GM13976 (cell line): ENCODE measurements around the gene KCTD5.

ENCODE experiments used
- DNase-seq: peaks from one replicate; pipeline ENCODE4 v3.0.0; 2012; ENCODE audit warnings: low spot score
- CTCF ChIP-seq: IDR thresholded peaks from 2 replicates; pipeline ENCODE4 v1.5.1; 2012; ENCODE audit warnings: borderline replicate concordance, mild to moderate bottlenecking; ENCODE audit not compliant: insufficient read depth; ENCODE audit errors: extremely low read depth, missing control alignments, control extremely low read depth
- in situ Hi-C: fragments of 300-500 bp; cut with MboI; formaldehyde crosslinking; loops from one replicate; pipeline ENCODE4 v1.12.0; 2022; ENCODE audit warnings: low sequenced_read_pairs, mixed read lengths, inconsistent platforms; ENCODE audit not compliant: unreplicated experiment

Gene KCTD5

GRCh38 chr16:2740476-2740875 is 58.2 kb downstream of the KCTD5 start:
- no peak for TF ChIP-seq CTCF

GRCh38 chr16:2741168-2741567 is 58.8 kb downstream of the KCTD5 start:
- DNase-seq, result no peak
- in situ Hi-C loops, result no loop called here
- TF ChIP-seq CTCF, result no peak

More at GRCh38 chr16:2740476-2740875, 58.2 kb downstream of the KCTD5 start:
- in situ Hi-C loops, result no loop called here
- no peak for DNase-seq

DNA sequence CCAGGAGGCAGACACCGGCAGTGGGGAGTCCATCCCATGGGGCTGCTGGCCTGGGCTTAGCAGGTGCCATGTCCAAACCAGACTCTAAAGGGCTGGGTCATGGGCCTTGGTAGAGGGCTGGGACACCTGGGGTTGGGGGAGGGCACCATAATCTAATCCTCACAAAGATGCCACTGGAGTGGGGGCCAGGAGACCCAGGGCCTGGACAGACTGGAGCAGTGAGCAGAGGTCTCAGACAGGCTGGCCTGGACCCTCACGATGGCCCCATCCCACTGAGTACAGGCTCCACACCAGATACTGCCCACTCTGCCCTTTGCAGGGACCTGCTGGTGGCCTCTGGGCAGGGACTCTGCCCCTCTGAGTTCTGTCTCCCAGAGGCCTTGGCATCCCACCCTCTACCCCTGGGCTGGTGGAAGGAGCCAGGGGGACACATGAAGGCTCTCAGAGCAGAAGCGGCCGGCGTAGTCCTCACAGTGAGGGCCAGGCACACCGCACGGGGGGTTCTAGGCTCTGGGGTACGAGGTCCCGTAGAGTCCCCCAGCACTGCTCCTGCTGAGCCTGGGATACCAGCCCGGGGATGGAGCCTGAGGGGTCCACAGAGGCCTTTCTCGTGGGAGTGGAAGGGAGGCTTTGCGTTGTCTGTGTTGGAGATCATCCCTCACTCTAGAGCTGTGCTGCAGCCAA is 60.1 kb downstream of the KCTD5 start:
- no peak for TF ChIP-seq CTCF
- no peak for DNase-seq
- in situ Hi-C loops, result no loop called here

- DNase-seq, result no peak
Observed at GRCh38 chr16:2743007-2743810, 60.9 kb downstream of the KCTD5 start.

GRCh38 chr16:2744711-2745110 is 62.4 kb downstream of the KCTD5 start:
- no peak for DNase-seq
- in situ Hi-C loops, result no loop called here
- TF ChIP-seq CTCF, result no peak

More at GRCh38 chr16:2743007-2743810, 60.9 kb downstream of the KCTD5 start:
- TF ChIP-seq CTCF, result no peak
- in situ Hi-C loops, result no loop called here

GRCh38 chr16:2745116-2745890 is 63.0 kb downstream of the KCTD5 start:
- in situ Hi-C loops, result no loop called here
- no peak for TF ChIP-seq CTCF
- no peak for DNase-seq
